ENCODE results near the gene NTM. TPM values are rescaled to one million over a fixed set of nuclear protein-coding genes. Genes with fewer than 3 reads are reported as not detected.
"Not testable (repeated sequence)": the region's sequence is repeated elsewhere in the genome, so short reads cannot be mapped to it uniquely, and the experiment has no call there.

The NTM gene
- total and polyA plus RNA-seq, 10 donors = 0.13 to 1.6 (median 0.67) TPM

GRCh38 chr11:131677828-131678470, 307.5 kb downstream of the NTM start:
- TF ChIP-seq CTCF (IDR thresholded peaks at IDR 0.05 in 8 of 11, conservative IDR thresholded peaks at IDR 0.05 in 3 of 11) = no peak
- TF ChIP-seq POLR2A (IDR thresholded peaks at IDR 0.05) = no peak
- no peak for TF ChIP-seq POLR2AphosphoS5 (IDR thresholded peaks at IDR 0.05)
- DNase-seq = no peak
- intact Hi-C loops (cut with DNase I; ENCODE audit: low total_unique reads) = no loop called here
- no peak overlapping the region for H3K4me3 ChIP-seq
- H3K9me3 ChIP-seq = no peaks in the 10 kb centered on the region
- no peaks in the 10 kb centered on the region for H3K36me3 ChIP-seq
- H3K27me3 ChIP-seq (replicated peaks in 1 of 7) = peaks cover 0 to 17% (median 0%) of the 10 kb centered on the region in 7 donors
- H3K4me1 ChIP-seq = no peaks in the 10 kb centered on the region
- 42 to 62% (median 59%) methylated on average over 2 to 4 of the region's 4 CpGs for WGBS, 5 donors
- H3K27ac ChIP-seq = no peak overlapping the region

- Histone ChIP-seq H3K9me3 (no peaks in the 10 kb centered on the region), H3K36me3 (no peaks in the 10 kb centered on the region), H3K4me1 (no peaks in the 10 kb centered on the region), H3K27ac (no peak overlapping the region), H3K4me3 (no peak overlapping the region), H3K27me3 (replicated peaks in 1 of 7) (peaks cover 0 to 25% (median 0%) of the 10 kb centered on the region in 7 donors)
- 71 to 83% (median 79%) methylated on average over 13 of the region's 13 CpGs for WGBS, 5 donors
- no peak for TF ChIP-seq POLR2AphosphoS5 (IDR thresholded peaks at IDR 0.05)
- TF ChIP-seq POLR2A (IDR thresholded peaks at IDR 0.05) = no peak
- no peak for TF ChIP-seq CTCF (IDR thresholded peaks at IDR 0.05 in 8 of 11, conservative IDR thresholded peaks at IDR 0.05 in 3 of 11)
- DNase-seq = no peak
- intact Hi-C loops (cut with DNase I; ENCODE audit: low total_unique reads) = no loop called here
Observed at GRCh38 chr11:131678658-131679340, 308.4 kb downstream of the NTM start.

GRCh38 chr11:131680448-131680847, 310.0 kb downstream of the NTM start:
- H3K4me3 ChIP-seq; H3K27ac ChIP-seq; H3K4me1 ChIP-seq; H3K36me3 ChIP-seq; DNase-seq; intact Hi-C loops (cut with DNase I; ENCODE audit: low total_unique reads); H3K9me3 ChIP-seq: not testable (repeated sequence)
- 56 to 82% (median 77%) methylated on average over 1 of the region's 1 CpG for WGBS, 5 donors
- H3K27me3 ChIP-seq (replicated peaks in 1 of 7) = peaks cover 0 to 34% (median 0%) of the 10 kb centered on the region in 7 donors

GRCh38 chr11:131681920-131682319, 311.5 kb downstream of the NTM start:
- DNase-seq = no peak
- Histone ChIP-seq H3K27me3 (replicated peaks in 1 of 7) (peaks cover 0 to 42% (median 0%) of the 10 kb centered on the region in 7 donors), H3K27ac (no peak overlapping the region), H3K9me3 (no peaks in the 10 kb centered on the region), H3K36me3 (no peaks in the 10 kb centered on the region), H3K4me1 (no peaks in the 10 kb centered on the region), H3K4me3 (no peak overlapping the region)
- intact Hi-C loops (cut with DNase I; ENCODE audit: low total_unique reads) = no loop called here
- WGBS, 5 donors = 67 to 86% (median 79%) methylated on average over 6 to 9 of the region's 9 CpGs
- TF ChIP-seq CTCF (IDR thresholded peaks at IDR 0.05 in 8 of 11, conservative IDR thresholded peaks at IDR 0.05 in 3 of 11) = no peak

Measured in spleen (tissue), 11 donors.